Sciatic nerve (tissue), 2 donors: Measurements from ENCODE around the gene GPAT2. TPM values are rescaled to one million over a fixed set of nuclear protein-coding genes. Genes with fewer than 3 reads are reported as not detected.
"Not testable (repeated sequence)": the region's sequence is repeated elsewhere in the genome, so short reads cannot be mapped to it uniquely, and the experiment has no call there.

Experiments
- ATAC-seq: fragments of 200-7000 bp; cut with Tn5 transposase; one replicate; pipeline ENCODE4 v1.9.1; 2020; ENCODE audit warnings: mild to moderate bottlenecking, moderate library complexity
- DNase-seq: peaks from one replicate; pipeline ENCODE4 v3.0.0-alpha.2; 2020; ENCODE audit warnings: low spot score
- intact Hi-C: fragments of 100-400 bp; cut with DNase I; formaldehyde crosslinking; loops from one replicate; pipeline ENCODE4 v1.14.2; 2022
- total RNA-seq: library from RNA; stranded (reverse); fragmentation: NEBNext Ultra II Directional; extraction: Animal tissue kit (Norgen Biotek cat#: 25700); gene quantifications from one replicate; pipeline ENCODE4 v1.2.1, GENCODE V29; 2021
- donor health status: DM: no; HTN: no; CAD: no.
- donor health status: DM: no; HTN: no; CAD: no.

The GPAT2 gene
- total RNA-seq, 1 donor from 2014 or later, result 11.1 TPM

DNA sequence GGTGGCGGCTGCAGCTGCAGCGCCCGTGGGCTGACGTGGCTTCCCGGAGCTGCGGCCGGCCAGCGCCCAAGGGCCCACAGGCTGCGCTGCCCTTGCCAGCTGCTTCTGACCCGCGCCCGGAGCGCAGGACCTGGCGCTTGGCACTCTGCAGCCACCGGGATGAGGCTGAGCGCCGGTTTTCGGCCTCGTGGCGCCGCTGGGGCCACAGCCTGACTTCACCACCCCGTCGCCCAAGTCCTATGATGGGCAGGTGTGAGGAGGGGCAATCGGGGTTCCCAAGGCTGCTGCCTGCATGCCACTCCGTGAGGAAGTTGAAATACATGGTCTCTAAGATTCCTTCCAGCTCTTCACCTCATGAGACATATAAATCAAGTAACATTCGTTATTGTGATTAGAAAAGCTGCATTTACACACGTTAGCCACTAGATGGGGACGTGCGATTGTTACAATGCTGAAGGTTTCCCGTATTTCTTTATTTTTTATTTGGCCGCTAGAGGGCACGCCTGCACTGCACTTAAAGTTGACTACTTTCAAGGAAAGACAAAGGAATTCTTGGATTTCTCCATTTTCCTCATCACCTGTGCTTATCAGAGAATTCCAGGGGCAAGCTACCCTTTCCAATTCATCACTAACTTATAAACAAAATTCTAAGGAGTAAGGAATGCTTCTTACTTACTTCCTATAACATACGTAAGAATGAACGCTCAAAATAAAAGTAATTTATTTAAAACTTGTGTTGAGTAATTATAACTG is 42.0 kb downstream of the GPAT2 start:
- peak; percentile 75 for DNase-seq
- peak; percentile 84 for ATAC-seq
- intact Hi-C loops, result not testable (repeated sequence)

GRCh38 chr2:95992102-95992501 is 42.6 kb downstream of the GPAT2 start:
- ATAC-seq, result peak; percentile 71
- intact Hi-C loops, DNase-seq: not testable (repeated sequence)

DNA sequence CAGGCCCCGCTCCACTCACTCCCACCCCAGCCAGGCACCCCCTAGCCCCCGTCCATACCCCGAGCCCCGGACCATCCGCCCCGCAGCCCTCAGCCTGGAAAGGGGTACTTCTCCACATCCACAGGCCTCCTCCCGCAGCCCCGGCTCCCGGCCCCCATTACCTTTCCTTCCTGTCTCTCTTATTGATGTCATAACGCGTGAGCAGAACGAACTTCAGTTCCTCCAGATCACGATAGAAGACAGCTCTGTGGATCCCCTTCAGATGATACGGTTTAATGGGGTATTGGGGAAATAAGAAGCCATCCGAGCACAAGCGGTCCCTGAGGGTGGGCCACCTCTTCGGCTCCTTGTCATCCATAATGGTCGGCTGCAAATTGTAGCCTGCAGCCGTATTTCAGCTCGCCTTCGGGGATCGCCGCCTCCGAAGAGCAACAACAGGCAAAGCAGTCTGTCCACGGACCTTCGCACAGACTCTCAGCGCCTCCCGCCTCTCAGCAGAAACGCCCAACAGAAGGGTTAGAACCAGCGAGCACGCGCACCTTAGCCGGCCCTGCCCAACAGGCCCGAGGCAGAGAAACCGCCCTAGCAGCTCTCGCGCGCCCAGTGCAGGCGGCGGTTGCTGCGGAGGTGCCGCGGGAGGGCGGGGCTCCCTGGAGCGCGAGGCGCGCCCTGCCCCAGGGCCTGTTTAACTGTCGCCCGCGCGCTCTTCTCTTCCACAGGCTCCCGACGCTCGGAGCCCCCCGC is 43.2 kb downstream of the GPAT2 start, which contains the start of gene ANKRD36C:
Gene ANKRD36C, minus strand, starts transcription at position 474 of the 744 bp plus-strand sequence. Its CDS starts 116 bp downstream, at position 358.
- peak; percentile 95 for ATAC-seq
- peak; percentile 58 for DNase-seq
- intact Hi-C loops, result not testable (repeated sequence)

DNA sequence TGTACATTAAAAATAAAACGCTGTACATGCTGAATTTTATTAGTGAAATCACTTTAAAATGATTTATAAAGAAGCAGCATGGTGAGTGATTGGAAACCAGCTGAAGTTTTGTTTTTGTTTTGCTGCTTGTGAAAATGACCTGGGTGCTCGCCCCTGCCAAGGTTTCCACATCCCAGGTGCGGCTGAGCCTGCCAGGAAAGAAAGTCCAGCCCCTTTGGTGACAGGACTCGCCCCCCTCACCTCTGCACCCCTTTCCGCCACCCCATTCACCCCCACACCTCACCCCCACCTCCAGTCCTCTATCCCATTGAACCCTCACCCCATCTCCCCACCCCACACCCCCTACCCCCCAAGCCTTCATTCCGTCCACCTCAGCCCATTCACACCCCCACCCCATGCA is 43.8 kb downstream of the GPAT2 start:
- ATAC-seq, intact Hi-C loops, DNase-seq: not testable (repeated sequence)

Other genes starting within 250 kb of the GPAT2 start
- 81.0 TPM for gene ANKRD36C, start 43.1 kb downstream of the GPAT2 start, total RNA-seq
- gene ADRA2B, start 81.7 kb upstream of the GPAT2 start, total RNA-seq, result 3.2 TPM
- 0.31 TPM for gene ASTL, start 103.6 kb upstream of the GPAT2 start, total RNA-seq
- gene DUSP2, start 110.5 kb upstream of the GPAT2 start, total RNA-seq, result 7.3 TPM
- 72.5 TPM for gene STARD7, start 173.9 kb upstream of the GPAT2 start, total RNA-seq
- 33.5 TPM for gene TMEM127, start 231.1 kb upstream of the GPAT2 start, total RNA-seq
- gene CIAO1, start 231.3 kb upstream of the GPAT2 start, total RNA-seq, result 62.7 TPM